Measurements from ENCODE around the gene KCNQ1. TPM values are rescaled to one million over a fixed set of nuclear protein-coding genes. Genes with fewer than 3 reads are reported as not detected.

KCNQ1 gene
- total and polyA plus RNA-seq, 2 donors (not counting 3 experiments of a cell fraction or from before 2014, with no cell fraction given), result 0.07 to 0.09 TPM

- BruUV-seq (replicated peaks), result no TSS peak
- H3K36me3 ChIP-seq (ENCODE audit: control insufficient read depth in 2 of 2, extremely low read depth in 1 of 2, insufficient read depth in 2 of 2, low read length in 2 of 2), result no peaks in the 10 kb centered on the region
- H3K27ac ChIP-seq (ENCODE audit: insufficient read depth, low read depth, low read length), result no peak overlapping the region
- no peak overlapping the region for H3K4me3 ChIP-seq (replicated peaks in 1 of 3; ENCODE audit: insufficient read depth in 1 of 3, low read depth in 1 of 3, low read length in 3 of 3)
- CTCF ChIA-PET, result no interaction called here
- H3K9ac ChIP-seq (replicated peaks; ENCODE audit: extremely low read depth, insufficient read depth, low read length), result no peak overlapping the region
- H3K79me2 ChIP-seq (ENCODE audit: control insufficient read depth, insufficient read depth, low read length), result no peaks in the 10 kb centered on the region
- no peaks in the 10 kb centered on the region for H3K27me3 ChIP-seq (ENCODE audit: control insufficient read depth in 2 of 2, insufficient read depth in 2 of 2, low read length in 2 of 2)
- no peak for FAIRE-seq
- no peaks in the 10 kb centered on the region for H3K4me1 ChIP-seq (ENCODE audit: control insufficient read depth, extremely low read depth, insufficient read depth, low read length)
- TF ChIP-seq GATA2 (IDR thresholded peaks at IDR 0.05; ENCODE audit: insufficient read depth, insufficient read length, low read depth, low read length), result no peak
- TF ChIP-seq CTCF (IDR thresholded peaks at IDR 0.05; ENCODE audit: extremely low read depth in 1 of 2, insufficient read depth in 1 of 2, low read depth in 1 of 2, low read length in 2 of 2), result no peak
- TF ChIP-seq FOS (IDR thresholded peaks at IDR 0.05; ENCODE audit: borderline replicate concordance, insufficient read depth, low read length), result no peak
- TF ChIP-seq EZH2 (IDR thresholded peaks at IDR 0.05; ENCODE audit: borderline replicate concordance, low read depth, low read length, severe bottlenecking), result no peak
- TF ChIP-seq, protein P1, sequence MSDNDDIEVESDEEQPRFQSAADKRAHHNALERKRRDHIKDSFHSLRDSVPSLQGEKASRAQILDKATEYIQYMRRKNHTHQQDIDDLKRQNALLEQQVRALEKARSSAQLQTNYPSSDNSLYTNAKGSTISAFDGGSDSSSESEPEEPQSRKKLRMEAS (IDR thresholded peaks at IDR 0.05; ENCODE audit: insufficient read depth, insufficient read length), result no peak
- TF ChIP-seq MYC (IDR thresholded peaks at IDR 0.05; ENCODE audit: low read depth, low read length), result no peak
- intact Hi-C loops (cut with micrococcal nuclease), result no loop called here
- H3K9me1 ChIP-seq (replicated peaks; ENCODE audit: control insufficient read depth, extremely low read depth, insufficient read depth, low read length), result no peaks in the 10 kb centered on the region
- no peak for DNase-seq (ENCODE audit: low read depth, low spot score)
- H3K9me3 ChIP-seq (replicated peaks; ENCODE audit: control insufficient read depth, insufficient read depth, low read length), result no peaks in the 10 kb centered on the region
- POLR2A ChIA-PET, result no interaction called here
- no peak overlapping the region for H2AFZ ChIP-seq (ENCODE audit: low read depth, low read length)
- dilution Hi-C loops (cut with MboI; ENCODE audit: extremely low pct_ligation_motif_present, low sequenced_read_pairs), result no loop called here
- H3K4me2 ChIP-seq (ENCODE audit: insufficient read depth, low read length), result no peak overlapping the region
- H4K20me1 ChIP-seq (replicated peaks; ENCODE audit: control insufficient read depth, extremely low read depth, insufficient read depth, low read length), result no peaks in the 10 kb centered on the region
These were observed 26.9 kb downstream of the KCNQ1 start for GRCh38 chr11:2471804-2472096.
